H9 (cell line): ENCODE data around the gene NKAIN4. TPM values are rescaled to one million over a fixed set of nuclear protein-coding genes. Genes with fewer than 3 reads are reported as not detected.

Source experiments
- DNase-seq: peaks from one replicate; pipeline ENCODE4 v3.0.0-alpha.2; 2017
- H2AFZ ChIP-seq: one replicate; pipeline ENCODE4 v1.6.1; 2013; ENCODE audit warnings: mild to moderate bottlenecking, low read length, control low read depth, moderate library complexity
- H2AK5ac ChIP-seq: 2 replicates; pipeline ENCODE4 v1.6.1; 2013; ENCODE audit warnings: low read length, control low read depth, mixed read lengths; ENCODE audit not compliant: insufficient read length
- H2BK120ac ChIP-seq: one replicate; pipeline ENCODE4 v1.6.1; 2013; ENCODE audit warnings: low read depth, mild to moderate bottlenecking, low read length, control low read depth, inconsistent platforms; ENCODE audit not compliant: poor library complexity, severe bottlenecking
- H2BK12ac ChIP-seq: 2 replicates; pipeline ENCODE4 v1.6.1; 2013; ENCODE audit warnings: low read length, control low read depth, mixed read lengths, low read depth; ENCODE audit not compliant: insufficient read length
- H2BK15ac ChIP-seq: 2 replicates; pipeline ENCODE4 v1.6.1; 2013; ENCODE audit warnings: low read depth, low read length, control low read depth
- H2BK20ac ChIP-seq: one replicate; pipeline ENCODE4 v1.6.1; 2013; ENCODE audit warnings: low read depth, mild to moderate bottlenecking, low read length, control low read depth, inconsistent platforms; ENCODE audit not compliant: poor library complexity, severe bottlenecking
- H2BK5ac ChIP-seq: 2 replicates; pipeline ENCODE4 v1.6.1; 2013; ENCODE audit warnings: low read length, control low read depth, mixed read lengths; ENCODE audit not compliant: insufficient read length
- H3K14ac ChIP-seq: 2 replicates; pipeline ENCODE4 v1.6.1; 2013; ENCODE audit warnings: low read length, control low read depth; ENCODE audit not compliant: insufficient read depth
- H3K18ac ChIP-seq: 2 replicates; pipeline ENCODE4 v1.6.1; 2013; ENCODE audit warnings: low read depth, mild to moderate bottlenecking, mixed read lengths, low read length, control low read depth; ENCODE audit not compliant: insufficient read length
- H3K23ac ChIP-seq: 2 replicates; pipeline ENCODE4 v1.6.1; 2013; ENCODE audit warnings: low read length, control low read depth, mixed read lengths, low read depth; ENCODE audit not compliant: insufficient read length
- H3K23me2 ChIP-seq: 2 replicates; pipeline ENCODE4 v1.6.1; 2013; ENCODE audit warnings: low read depth, mild to moderate bottlenecking, mixed read lengths, low read length, control low read depth; ENCODE audit not compliant: insufficient read length, poor library complexity, severe bottlenecking
- H3K27ac ChIP-seq: 2 replicates; pipeline ENCODE4 v1.5.1; 2013; ENCODE audit warnings: low read length, control low read depth, mixed read lengths, low read depth; ENCODE audit not compliant: insufficient read length
- H3K27me3 ChIP-seq: 2 replicates; pipeline ENCODE4 v1.6.1; 2013; ENCODE audit warnings: low read length, control low read depth, inconsistent platforms; ENCODE audit not compliant: insufficient read depth
- H3K4ac ChIP-seq: 2 replicates; pipeline ENCODE4 v1.6.1; 2013; ENCODE audit warnings: low read depth, mild to moderate bottlenecking, control low read depth, inconsistent platforms, low read length, moderate library complexity
- H3K4me1 ChIP-seq: 2 replicates; pipeline ENCODE4 v1.6.1; 2013; ENCODE audit warnings: low read length, control low read depth, inconsistent platforms; ENCODE audit not compliant: insufficient read depth
- H3K4me2 ChIP-seq: 2 replicates; pipeline ENCODE4 v1.6.1; 2013; ENCODE audit warnings: low read length, control low read depth, mixed read lengths; ENCODE audit not compliant: insufficient read length, insufficient read depth
- H3K56ac ChIP-seq: 2 replicates; pipeline ENCODE4 v1.6.1; 2013; ENCODE audit warnings: low read depth, mild to moderate bottlenecking, mixed read lengths, low read length, control low read depth; ENCODE audit not compliant: insufficient read length
- H3K79me1 ChIP-seq: 2 replicates; pipeline ENCODE4 v1.6.1; 2013; ENCODE audit warnings: low read depth, mild to moderate bottlenecking, moderate library complexity, low read length, control low read depth, inconsistent platforms; ENCODE audit not compliant: insufficient read depth, poor library complexity, severe bottlenecking
- H3K79me2 ChIP-seq: 2 replicates; pipeline ENCODE4 v1.6.1; 2013; ENCODE audit warnings: low read length, control low read depth, inconsistent platforms; ENCODE audit not compliant: insufficient read depth
- H3K9ac ChIP-seq: 2 replicates; pipeline ENCODE4 v1.6.1; 2013; ENCODE audit warnings: low read length, control low read depth, mixed read lengths; ENCODE audit not compliant: insufficient read length; ENCODE audit errors: extremely low read depth
- H3K9me3 ChIP-seq: one replicate; pipeline ENCODE4 v1.6.1; 2013; ENCODE audit warnings: low read depth, low read length, inconsistent platforms; ENCODE audit not compliant: control insufficient read depth
- H3T11ph ChIP-seq: one replicate; pipeline ENCODE4 v1.6.1; 2013; ENCODE audit warnings: mild to moderate bottlenecking, low read length, control low read depth, inconsistent platforms
- H4K20me1 ChIP-seq: one replicate; pipeline ENCODE4 v1.6.1; 2013; ENCODE audit not compliant: control insufficient read depth, insufficient read length, insufficient read depth
- H4K5ac ChIP-seq: 2 replicates; pipeline ENCODE4 v1.6.1; 2013; ENCODE audit warnings: low read depth, mild to moderate bottlenecking, mixed read lengths, low read length, control low read depth; ENCODE audit not compliant: insufficient read length
- H4K8ac ChIP-seq: replicated peaks from 2 replicates; pipeline ENCODE4 v1.6.1; 2013; ENCODE audit warnings: low read length, control low read depth, mixed read lengths, low read depth; ENCODE audit not compliant: insufficient read length
- H4K91ac ChIP-seq: 2 replicates; pipeline ENCODE4 v1.6.1; 2013; ENCODE audit warnings: low read depth, mild to moderate bottlenecking, moderate library complexity, mixed read lengths, low read length, control low read depth; ENCODE audit not compliant: insufficient read length
- H3K27ac Mint-ChIP-seq, 3 experiments: 2 replicates in 2 of 3; 3 replicates in 1 of 3; pipeline ENCODE4 v1.8.0; 2020 to 2021; ENCODE audit warnings: mixed read lengths in 3 of 3, mild to moderate bottlenecking in 1 of 3, moderate library complexity in 1 of 3
- H3K27me3 Mint-ChIP-seq: 2 replicates; pipeline ENCODE4 v1.8.0; 2021; ENCODE audit warnings: low read depth, mild to moderate bottlenecking, moderate library complexity, mixed read lengths
- H3K36me3 Mint-ChIP-seq, 3 experiments: 2 replicates in 2 of 3; 3 replicates in 1 of 3; pipeline ENCODE4 v1.8.0; 2020 to 2021; ENCODE audit warnings: low read depth in 3 of 3, mixed read lengths in 3 of 3; ENCODE audit not compliant: insufficient read depth in 1 of 3
- H3K4me1 Mint-ChIP-seq, 2 experiments: 2 replicates each; pipeline ENCODE4 v1.8.0; 2020; ENCODE audit warnings: mixed read lengths in 2 of 2
- H3K4me3 Mint-ChIP-seq, 2 experiments: 2 replicates in 1 of 2; 3 replicates in 1 of 2; pipeline ENCODE4 v1.8.0; 2020 to 2021; ENCODE audit warnings: mild to moderate bottlenecking in 2 of 2, mixed read lengths in 2 of 2, moderate library complexity in 1 of 2
- H3K9me3 Mint-ChIP-seq, 2 experiments: 2 replicates in 1 of 2; 3 replicates in 1 of 2; pipeline ENCODE4 v1.8.0; 2020; ENCODE audit warnings: mild to moderate bottlenecking in 2 of 2, mixed read lengths in 2 of 2, moderate library complexity in 1 of 2
- WGBS: extraction: QIAGEN DNeasy Blood & Tissue Kit; methylation state at CpG from one replicate; pipeline ENCODE4 v1.1.7; 2013; ENCODE audit warnings: missing lambda C conversion rate, low lambda C conversion rate, mixed read lengths; ENCODE audit not compliant: insufficient read length; ENCODE audit errors: extremely low coverage; 5-methylcytosine and 5-hydroxymethylcytosine counted together
- total RNA-seq: library from RNA; stranded (reverse); gene quantifications from 2 replicates; pipeline ENCODE4 v1.2.1, GENCODE V29; 2021
- TF ChIP-seq, protein P1 (sequence below): fragments of 200-600 bp; sonication (generic); conservative IDR thresholded peaks from 3 replicates; pipeline ENCODE4 v1.8.0; 2021; ENCODE audit warnings: antibody characterized with exemption, mild to moderate bottlenecking

The NKAIN4 gene
- total RNA-seq, 1 experiment from 2014 or later, result 20.9 TPM

DNA sequence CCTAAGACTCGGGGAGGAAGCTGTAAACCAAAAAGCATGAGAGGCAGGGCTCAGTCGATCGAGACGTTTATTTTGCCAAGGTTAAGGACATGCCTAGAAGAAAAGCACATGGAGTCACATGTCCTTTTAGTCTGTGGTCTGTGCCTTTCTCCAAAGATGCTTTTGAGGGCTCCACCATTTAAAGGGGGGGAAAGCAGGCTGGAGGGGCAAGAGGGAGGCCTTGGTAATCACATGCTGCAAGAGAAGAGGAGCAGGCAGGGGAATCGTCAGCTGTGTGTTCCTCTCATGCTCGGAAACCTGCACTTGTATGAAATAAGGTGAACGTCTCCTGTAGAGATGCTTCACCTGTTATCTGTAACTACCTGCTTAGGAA is 29.2 kb downstream of the NKAIN4 start:
- no peak overlapping the region for H3K27ac Mint-ChIP-seq
- no peak overlapping the region for H3K18ac ChIP-seq
- no peak overlapping the region for H4K5ac ChIP-seq
- H3T11ph ChIP-seq, result no peak overlapping the region
- no peak overlapping the region for H2AFZ ChIP-seq
- TF ChIP-seq, protein P1, sequence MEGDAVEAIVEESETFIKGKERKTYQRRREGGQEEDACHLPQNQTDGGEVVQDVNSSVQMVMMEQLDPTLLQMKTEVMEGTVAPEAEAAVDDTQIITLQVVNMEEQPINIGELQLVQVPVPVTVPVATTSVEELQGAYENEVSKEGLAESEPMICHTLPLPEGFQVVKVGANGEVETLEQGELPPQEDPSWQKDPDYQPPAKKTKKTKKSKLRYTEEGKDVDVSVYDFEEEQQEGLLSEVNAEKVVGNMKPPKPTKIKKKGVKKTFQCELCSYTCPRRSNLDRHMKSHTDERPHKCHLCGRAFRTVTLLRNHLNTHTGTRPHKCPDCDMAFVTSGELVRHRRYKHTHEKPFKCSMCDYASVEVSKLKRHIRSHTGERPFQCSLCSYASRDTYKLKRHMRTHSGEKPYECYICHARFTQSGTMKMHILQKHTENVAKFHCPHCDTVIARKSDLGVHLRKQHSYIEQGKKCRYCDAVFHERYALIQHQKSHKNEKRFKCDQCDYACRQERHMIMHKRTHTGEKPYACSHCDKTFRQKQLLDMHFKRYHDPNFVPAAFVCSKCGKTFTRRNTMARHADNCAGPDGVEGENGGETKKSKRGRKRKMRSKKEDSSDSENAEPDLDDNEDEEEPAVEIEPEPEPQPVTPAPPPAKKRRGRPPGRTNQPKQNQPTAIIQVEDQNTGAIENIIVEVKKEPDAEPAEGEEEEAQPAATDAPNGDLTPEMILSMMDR, result no peak
- no CpG with 5 or more reads among the region's 7 CpGs for WGBS
- no peaks in the 10 kb centered on the region for H4K20me1 ChIP-seq
- H2BK15ac ChIP-seq, result no peak overlapping the region
- H3K4me1 ChIP-seq, result no peaks in the 10 kb centered on the region; the same call in 1 of the 2 replicates
- no peak overlapping the region for H2BK12ac ChIP-seq
- no peak overlapping the region for H3K27ac ChIP-seq
- no peaks in the 10 kb centered on the region for H3K23me2 ChIP-seq
- no peak for DNase-seq
- no peak overlapping the region for H2AK5ac ChIP-seq
- H3K4me2 ChIP-seq, result no peak overlapping the region
- no peaks in the 10 kb centered on the region for H3K9me3 ChIP-seq
- no peak overlapping the region for H4K91ac ChIP-seq
- H3K56ac ChIP-seq, result no peak overlapping the region
- H3K9ac ChIP-seq, result no peak overlapping the region
- H4K8ac ChIP-seq, result no peak overlapping the region
- peaks cover 13 to 55% of the 10 kb centered on the region in 2 experiments for H3K4me1 Mint-ChIP-seq
- H2BK20ac ChIP-seq, result no peak overlapping the region
- H3K27me3 ChIP-seq, result no peaks in the 10 kb centered on the region
- H3K9me3 Mint-ChIP-seq, result peaks cover 0 to under 1% of the 10 kb centered on the region in 2 experiments; a peak in 1 of 5 replicates
- no peak overlapping the region for H2BK120ac ChIP-seq
- H3K79me1 ChIP-seq, result no peaks in the 10 kb centered on the region
- no peak overlapping the region for H3K23ac ChIP-seq
- H3K27me3 Mint-ChIP-seq, result peaks cover 23% of the 10 kb centered on the region
- no peaks in the 10 kb centered on the region for H3K36me3 Mint-ChIP-seq
- H3K4me3 Mint-ChIP-seq, result no peak overlapping the region
- H3K4ac ChIP-seq, result no peak overlapping the region
- H3K14ac ChIP-seq, result no peak overlapping the region
- H2BK5ac ChIP-seq, result no peak overlapping the region
- no peaks in the 10 kb centered on the region for H3K79me2 ChIP-seq
